ENCODE results near the gene MB.

MB gene

GRCh38 chr22:35569916-35570315, 47.2 kb downstream of the MB start:
- DNase-seq = no peak

DNA sequence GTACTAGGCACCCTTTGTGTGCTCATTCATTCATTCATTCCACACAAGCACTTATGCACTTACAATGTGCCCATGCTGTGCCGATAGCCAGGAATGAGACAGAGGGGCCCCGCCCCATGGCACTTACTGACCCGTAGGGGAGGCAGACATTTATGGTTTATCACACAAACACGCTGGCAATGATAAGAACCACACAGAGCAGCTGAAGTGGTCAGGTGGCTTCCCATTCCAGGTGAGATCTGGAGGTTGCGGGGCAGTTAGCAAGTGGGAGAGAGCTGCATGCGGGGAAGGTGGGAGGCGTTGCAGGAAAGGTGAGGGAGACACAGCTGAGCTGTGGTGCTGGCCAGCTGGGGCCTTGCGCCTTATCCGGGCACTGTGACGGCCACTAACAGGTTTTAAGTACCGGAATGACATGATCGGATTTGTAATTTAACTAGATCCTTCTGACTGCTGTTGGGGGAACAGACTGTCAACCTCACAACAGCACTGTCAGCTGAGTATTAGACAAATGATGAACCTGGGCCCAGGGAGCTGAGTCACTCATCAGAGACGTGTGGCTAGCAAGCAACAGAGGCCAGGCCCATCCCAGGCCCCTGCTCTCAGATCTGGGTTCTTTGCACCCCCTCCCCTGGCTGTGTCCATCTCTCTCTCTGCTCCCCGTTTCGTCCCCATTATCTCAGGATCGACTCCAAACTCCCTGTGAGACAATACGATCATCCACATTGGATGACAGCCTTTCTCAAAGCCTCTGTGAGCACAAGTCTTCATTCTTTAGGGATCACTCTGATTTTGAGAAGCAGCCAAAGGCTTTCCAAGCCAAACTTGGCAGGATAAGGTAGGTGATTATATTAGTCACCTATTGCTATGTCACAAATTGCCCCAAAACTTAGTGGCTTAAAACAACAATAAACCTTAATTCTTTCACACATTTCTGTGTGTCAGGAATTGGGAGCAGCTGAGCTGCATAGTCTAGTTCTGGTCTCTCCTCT, 48.1 kb downstream of the MB start:
- DNase-seq = no peak

DNA sequence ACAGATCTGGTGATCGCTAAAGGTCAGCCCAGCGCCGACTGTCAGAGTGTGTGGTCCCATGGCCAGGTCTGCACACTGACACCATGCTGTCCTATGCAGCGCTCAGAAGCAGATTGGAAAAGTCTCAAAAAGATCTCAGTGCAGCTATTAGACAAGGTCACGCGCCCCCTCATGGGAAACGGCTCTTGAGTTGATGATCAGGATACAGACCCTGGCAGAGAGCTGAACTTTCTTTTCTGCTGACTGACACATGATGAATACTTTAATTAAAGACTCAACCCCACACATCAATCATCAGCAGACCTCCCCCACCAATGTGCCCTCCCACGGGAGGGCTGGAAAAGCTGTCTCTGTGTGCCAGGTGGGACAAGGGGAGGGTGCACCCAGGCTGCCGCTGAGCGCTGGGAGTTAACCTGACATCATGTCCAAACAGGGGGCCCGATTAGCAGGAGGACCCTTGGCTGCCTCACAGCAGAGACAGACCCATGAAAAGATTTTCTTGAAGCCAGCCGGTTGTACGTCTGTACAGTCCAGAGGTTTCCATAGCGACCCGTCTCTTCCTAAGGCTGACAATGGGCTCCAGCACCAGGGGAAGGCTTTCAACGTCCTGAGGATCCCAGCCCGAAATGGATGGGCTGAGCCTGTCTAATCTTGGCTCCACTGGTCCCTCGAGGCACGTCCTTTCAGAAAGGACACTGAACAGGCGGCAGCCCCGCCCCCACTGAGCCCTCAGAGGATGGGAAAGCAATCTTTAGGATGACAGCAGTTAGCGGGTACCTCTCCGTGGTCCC, 49.6 kb downstream of the MB start:
- DNase-seq = no peak

DNA sequence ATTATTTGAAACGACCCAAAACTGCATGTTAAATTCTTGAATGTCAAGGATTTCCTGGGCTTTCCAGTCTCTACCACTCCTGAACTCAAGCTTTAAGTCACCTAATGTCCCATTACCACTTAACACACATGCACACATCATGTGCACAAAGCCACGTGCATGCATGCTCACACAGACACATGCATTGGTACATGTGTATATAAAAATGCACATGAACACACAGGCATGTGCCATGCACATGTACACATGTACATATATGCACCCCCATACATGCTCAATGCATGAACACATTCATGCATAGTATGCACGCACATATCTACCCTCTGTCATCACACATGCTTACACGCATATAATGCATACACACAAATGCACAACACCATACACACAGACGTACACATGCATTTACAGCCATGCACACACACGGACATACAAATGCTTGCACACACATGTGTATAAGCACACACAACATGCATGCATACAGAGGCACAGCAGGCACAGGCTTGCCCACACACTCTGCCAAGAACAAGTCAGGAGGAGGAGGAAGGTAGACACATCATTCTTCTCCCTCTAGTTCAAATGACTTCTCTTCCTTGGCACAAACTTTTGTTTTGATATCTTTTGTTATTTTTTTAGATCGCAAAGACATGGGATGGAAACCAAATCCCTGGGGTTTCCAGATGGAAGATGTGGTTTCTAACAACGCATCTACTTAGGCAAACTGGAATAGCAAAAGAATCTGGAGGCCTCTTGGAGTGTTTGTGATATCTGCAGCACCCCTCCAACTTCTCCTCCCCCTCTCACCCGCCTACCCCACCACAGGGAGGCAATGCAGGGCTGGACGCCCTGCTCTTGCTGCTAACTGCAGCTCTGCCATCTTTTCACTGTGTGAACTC, 51.9 kb downstream of the MB start:
- no peak for DNase-seq

DNA sequence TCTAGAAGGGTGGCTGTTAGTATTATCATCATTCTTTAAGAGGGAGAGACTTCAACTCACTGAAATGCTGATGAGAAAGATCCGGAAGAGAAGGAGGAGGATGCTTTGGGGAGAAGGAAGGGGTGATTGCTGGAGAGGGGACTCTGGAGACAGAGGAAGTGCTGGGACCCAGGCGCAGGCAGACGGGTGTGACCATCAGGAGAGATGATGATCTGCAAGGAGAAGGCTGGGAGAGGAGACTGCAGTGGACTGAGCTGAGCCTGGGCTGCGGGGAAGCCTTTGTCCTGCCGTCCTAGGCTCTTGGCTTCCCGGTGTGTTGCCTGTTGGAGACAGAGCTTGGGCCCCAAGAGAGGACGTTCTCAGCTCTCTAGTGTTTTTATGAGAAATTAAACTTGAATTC, 53.9 kb downstream of the MB start:
- no peak for DNase-seq

GRCh38 chr22:35561796-35562526, 55.2 kb downstream of the MB start:
- DNase-seq = no peak

- no peak for DNase-seq
These were observed 56.3 kb downstream of the MB start for GRCh38 chr22:35560824-35561223.

- no peak for DNase-seq
These were observed 56.8 kb downstream of the MB start for GRCh38 chr22:35560366-35560765.

GRCh38 chr22:35559354-35560005, 57.6 kb downstream of the MB start:
- DNase-seq = no peak

DNA sequence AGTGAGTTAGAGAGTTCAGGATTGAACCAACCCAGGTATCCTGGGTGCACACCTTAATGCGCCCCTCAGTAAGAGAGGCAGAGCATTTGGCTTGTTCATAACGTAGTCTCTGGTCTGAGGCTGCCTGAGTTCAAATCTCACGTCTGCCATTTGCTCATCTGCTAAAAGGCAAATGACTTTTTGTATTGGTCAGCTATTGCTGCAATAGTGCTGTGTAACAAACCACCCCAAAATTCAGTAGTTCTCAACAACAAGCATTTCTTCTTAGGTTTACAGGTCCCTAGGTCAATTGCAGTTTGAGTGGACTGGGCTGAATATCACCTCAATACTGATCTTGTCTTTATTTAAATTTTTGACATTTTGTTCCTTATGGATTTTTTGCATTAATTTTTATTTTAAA, 58.4 kb downstream of the MB start:
- no peak for DNase-seq

DNA sequence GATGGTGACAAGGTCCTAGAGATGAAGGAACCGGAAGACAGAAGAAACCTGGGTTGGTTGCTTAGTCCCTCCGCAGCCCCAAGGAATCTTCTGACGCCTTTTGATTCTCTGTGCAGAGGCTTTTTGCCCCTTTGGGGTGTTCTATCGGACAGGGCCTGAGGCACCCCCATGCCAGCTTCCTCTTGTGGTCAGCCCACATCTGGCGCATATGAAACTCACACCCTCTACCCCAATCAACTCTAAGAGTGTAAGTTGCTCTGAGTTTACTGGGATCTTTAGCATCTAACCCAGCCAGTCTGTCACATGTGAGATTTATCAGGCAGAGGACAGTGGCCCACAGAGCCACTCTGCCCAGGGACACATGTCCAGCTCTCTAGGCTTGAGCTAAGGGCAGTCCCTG, 59.1 kb downstream of the MB start:
- DNase-seq = no peak
